Measurements from ENCODE around the gene NXPH3.

Gene NXPH3

DNA sequence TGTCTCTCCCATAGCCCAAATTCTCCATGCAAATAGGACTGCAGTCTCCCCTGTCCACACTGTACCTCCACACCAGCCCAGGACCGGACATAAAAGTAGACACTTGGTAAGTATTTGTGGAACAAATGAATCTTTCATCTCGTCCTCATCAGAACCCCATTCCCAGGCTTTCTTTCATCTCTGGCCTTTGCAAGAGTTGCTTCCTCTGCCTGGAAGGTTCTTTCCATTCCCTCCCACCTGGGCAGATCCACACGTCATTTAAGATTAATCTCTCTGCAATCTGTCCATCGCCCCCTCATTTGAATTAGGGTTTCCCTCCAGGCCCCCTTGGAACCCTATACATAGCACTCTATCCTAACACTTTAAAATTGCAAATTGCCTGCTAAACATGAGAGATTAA is 3.9 kb upstream of the NXPH3 start:
- Histone ChIP-seq H3K4me3 (ENCODE audit: low read length in 2 of 2) (no peak overlapping the region), H3K4me1 (ENCODE audit: control insufficient read depth, insufficient read depth, low read length) (peaks cover 61% of the 10 kb centered on the region), H3K27ac (ENCODE audit: low read length) (peak overlapping the region; percentile 24), H3K36me3 (ENCODE audit: control insufficient read depth in 2 of 2, insufficient read depth in 2 of 2, low read length in 2 of 2) (no peaks in the 10 kb centered on the region), H3K9me3 (ENCODE audit: control insufficient read depth in 2 of 2, low read length in 2 of 2) (no peaks in the 10 kb centered on the region), H3K27me3 (ENCODE audit: control insufficient read depth in 1 of 2, insufficient read depth in 2 of 2, low read length in 2 of 2) (peaks cover 0 to 3% of the 10 kb centered on the region in 2 donors), H3K9ac (ENCODE audit: low read length in 2 of 2) (no peak overlapping the region)

DNA sequence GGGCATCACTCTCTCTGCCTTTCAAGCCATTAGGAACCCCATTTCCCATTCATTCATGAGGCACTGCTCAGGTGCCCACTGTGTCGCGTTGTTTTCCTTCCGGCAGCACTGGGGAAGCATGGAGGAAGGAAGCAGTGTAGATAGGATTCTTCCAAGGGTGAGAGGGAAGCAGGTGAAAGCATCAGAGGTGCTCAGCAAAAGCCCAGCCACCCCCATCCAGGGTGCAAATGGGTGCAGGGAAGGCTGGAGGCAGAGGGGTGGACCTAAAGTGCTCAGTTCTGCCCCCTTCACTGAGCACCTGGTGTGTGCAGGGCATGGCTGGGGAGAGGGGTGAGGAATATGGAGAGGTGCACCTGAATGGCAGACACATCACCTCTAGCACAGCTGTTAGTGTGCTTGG is 3.4 kb upstream of the NXPH3 start:
- Histone ChIP-seq H3K9me3 (ENCODE audit: control insufficient read depth in 2 of 2, low read length in 2 of 2) (no peaks in the 10 kb centered on the region), H3K4me3 (ENCODE audit: low read length in 2 of 2) (no peak overlapping the region), H3K27ac (ENCODE audit: low read length) (peak overlapping the region; percentile 6), H3K9ac (ENCODE audit: low read length in 2 of 2) (no peak overlapping the region), H3K27me3 (ENCODE audit: control insufficient read depth in 1 of 2, insufficient read depth in 2 of 2, low read length in 2 of 2) (peaks cover 0 to 3% of the 10 kb centered on the region in 2 donors), H3K36me3 (ENCODE audit: control insufficient read depth in 2 of 2, insufficient read depth in 2 of 2, low read length in 2 of 2) (no peaks in the 10 kb centered on the region), H3K4me1 (ENCODE audit: control insufficient read depth, insufficient read depth, low read length) (peaks cover 61% of the 10 kb centered on the region)

DNA sequence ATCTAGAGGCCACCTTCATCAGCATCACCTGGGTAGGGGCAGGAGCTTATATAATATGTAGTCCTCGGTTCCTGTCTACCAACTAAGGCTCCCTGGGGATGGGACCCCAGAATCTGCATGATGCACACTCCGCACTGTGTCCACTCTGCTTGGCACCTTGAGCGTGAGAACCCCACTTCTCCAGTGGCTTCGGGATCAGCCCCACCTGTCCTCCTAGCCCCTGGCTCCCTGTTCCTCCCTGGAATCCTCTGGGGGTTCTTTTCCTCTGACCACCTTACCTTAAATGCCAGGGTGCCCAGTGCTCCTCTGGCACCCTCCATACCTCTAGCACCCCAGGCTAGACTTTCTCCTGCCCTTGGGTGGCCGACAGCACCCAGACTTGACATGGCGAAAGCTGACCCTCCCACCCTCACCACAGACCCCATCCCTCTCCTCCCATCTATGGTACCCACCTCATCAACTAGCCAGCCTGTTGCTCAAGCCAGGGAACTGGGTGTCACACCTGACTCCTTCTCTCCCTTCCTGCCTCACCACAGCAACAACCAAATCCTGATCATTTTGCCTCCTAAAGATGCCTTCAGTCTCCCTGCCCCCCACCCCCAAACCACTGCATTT is 2.8 kb upstream of the NXPH3 start:
- Histone ChIP-seq H3K4me1 (ENCODE audit: control insufficient read depth, insufficient read depth, low read length) (peaks cover 61% of the 10 kb centered on the region), H3K27ac (ENCODE audit: low read length) (peak overlapping the region; percentile 73), H3K27me3 (ENCODE audit: control insufficient read depth in 1 of 2, insufficient read depth in 2 of 2, low read length in 2 of 2) (peaks cover 0 to 3% of the 10 kb centered on the region in 2 donors), H3K9me3 (ENCODE audit: control insufficient read depth in 2 of 2, low read length in 2 of 2) (no peaks in the 10 kb centered on the region), H3K9ac (ENCODE audit: low read length in 2 of 2) (no peak overlapping the region), H3K36me3 (ENCODE audit: control insufficient read depth in 2 of 2, insufficient read depth in 2 of 2, low read length in 2 of 2) (no peaks in the 10 kb centered on the region), H3K4me3 (ENCODE audit: low read length in 2 of 2) (no peak overlapping the region)

DNA sequence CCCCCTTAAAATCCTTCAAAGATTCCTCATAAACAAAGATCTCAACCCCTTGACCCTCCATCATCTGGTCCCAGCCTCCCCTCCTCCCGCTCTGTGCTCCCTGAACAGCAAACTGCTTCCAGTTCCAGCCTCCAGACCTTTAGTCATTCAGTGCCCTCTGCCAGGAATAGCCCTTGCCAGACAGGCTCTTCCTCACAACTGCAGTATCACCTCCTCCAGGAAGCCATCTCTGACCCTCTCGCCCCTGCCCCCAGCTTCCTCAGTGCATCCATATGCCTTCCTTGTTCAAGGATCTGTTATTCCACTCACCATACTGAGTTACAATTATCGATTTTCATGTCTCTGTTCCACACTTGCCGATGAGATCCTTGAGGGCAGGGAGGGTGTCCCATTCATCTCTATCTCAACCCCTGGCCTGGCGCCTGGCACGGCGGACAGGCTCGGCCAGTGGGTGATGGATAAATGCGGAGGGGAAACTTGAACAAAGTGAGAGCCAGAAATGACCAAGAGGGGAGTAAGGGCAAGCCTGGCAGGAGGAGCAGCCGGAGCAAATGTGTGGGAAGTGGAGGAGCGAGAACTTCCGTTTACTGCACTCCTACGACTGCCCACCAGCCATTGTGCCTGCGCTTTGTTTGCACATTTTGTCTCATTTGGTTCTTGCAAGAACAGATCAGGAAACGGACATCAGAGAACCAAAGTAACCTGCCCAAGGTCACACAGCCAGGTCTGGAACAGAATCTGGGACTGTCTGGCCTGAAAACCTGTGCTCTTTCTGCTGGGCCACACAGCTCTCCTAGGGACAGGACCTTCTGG is 2.0 kb upstream of the NXPH3 start:
- Histone ChIP-seq H3K36me3 (ENCODE audit: control insufficient read depth in 2 of 2, insufficient read depth in 2 of 2, low read length in 2 of 2) (peaks cover under 1% of the 10 kb centered on the region in 2 donors), H3K27ac (ENCODE audit: low read length) (peak overlapping the region; percentile 73), H3K27me3 (ENCODE audit: control insufficient read depth in 1 of 2, insufficient read depth in 2 of 2, low read length in 2 of 2) (peaks cover 0 to 3% of the 10 kb centered on the region in 2 donors), H3K9ac (ENCODE audit: low read length in 2 of 2) (no peak overlapping the region), H3K9me3 (ENCODE audit: control insufficient read depth in 2 of 2, low read length in 2 of 2) (no peaks in the 10 kb centered on the region), H3K4me3 (ENCODE audit: low read length in 2 of 2) (no peak overlapping the region), H3K4me1 (ENCODE audit: control insufficient read depth, insufficient read depth, low read length) (peaks cover 62% of the 10 kb centered on the region)

DNA sequence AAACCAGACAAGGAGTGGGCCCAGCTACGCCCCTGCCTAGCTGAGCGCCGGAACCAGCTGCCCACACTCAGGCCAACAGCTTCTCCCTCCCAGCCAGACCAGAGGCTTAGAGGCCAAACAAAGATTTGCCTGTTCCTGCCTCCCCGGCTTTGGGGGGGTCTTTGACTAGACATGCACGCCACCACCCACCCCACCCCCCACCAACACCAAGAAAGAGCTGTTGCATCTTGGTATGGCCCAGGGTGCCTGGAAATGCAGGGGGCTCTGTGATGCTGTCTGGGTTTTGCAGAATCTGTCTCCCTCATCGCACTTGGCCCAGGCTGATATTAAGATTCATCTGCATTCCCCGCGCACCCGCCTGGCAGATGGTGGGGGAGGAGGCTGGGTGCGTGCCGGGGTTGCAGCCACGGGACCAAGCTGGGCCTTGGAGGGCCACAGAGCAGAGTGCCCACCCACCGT is 1.3 kb upstream of the NXPH3 start:
- peak overlapping the region in 1 of 2 donors; percentile 22 for H3K4me3 ChIP-seq (ENCODE audit: low read length in 2 of 2)
- peaks cover 0 to 3% of the 10 kb centered on the region in 2 donors for H3K27me3 ChIP-seq (ENCODE audit: control insufficient read depth in 1 of 2, insufficient read depth in 2 of 2, low read length in 2 of 2)
- peaks cover 4 to 7% of the 10 kb centered on the region in 2 donors for H3K36me3 ChIP-seq (ENCODE audit: control insufficient read depth in 2 of 2, insufficient read depth in 2 of 2, low read length in 2 of 2)
- no peaks in the 10 kb centered on the region for H3K9me3 ChIP-seq (ENCODE audit: control insufficient read depth in 2 of 2, low read length in 2 of 2)
- peaks cover 68% of the 10 kb centered on the region for H3K4me1 ChIP-seq (ENCODE audit: control insufficient read depth, insufficient read depth, low read length)
- peak overlapping the region; percentile 73 for H3K27ac ChIP-seq (ENCODE audit: low read length)
- H3K9ac ChIP-seq (ENCODE audit: low read length in 2 of 2), result peak overlapping the region in 1 of 2 donors; percentile 46

DNA sequence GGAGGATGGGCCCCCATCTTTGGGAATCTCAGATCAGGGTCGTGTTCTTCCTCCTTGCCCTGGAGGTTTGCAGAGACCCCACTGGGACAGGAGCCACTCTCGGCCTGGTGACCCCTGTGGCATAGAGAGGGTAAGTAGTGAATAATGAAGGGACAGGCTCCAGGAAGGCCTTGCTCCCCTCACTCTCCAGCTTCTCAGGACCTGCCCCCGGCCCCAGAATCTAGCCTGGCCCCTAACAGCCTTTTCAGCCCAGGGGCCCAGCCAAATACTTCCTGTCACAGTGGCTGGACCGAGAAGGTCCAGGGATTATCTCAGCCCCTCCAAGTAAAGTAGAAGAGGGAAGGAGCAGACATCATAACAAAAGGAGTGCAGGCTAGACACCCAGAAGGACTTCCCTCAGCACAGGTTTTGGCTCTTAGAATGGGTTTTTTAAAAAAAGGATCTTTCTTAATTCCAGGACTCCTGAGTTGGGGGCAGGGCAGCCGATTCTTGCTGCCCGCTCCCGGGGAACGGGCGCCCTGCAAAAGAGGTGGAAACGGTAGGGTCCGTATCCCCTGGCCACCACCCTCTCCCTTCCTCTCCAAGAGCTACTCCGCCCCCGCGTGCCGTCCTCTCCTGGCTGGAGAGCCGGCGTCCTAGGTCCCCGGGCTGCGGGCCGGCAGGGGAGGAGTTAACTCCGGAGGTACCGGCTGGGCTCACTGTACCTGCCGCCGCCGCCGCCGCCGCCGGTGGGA is 559 bp upstream of the NXPH3 start:
- Histone ChIP-seq H3K36me3 (ENCODE audit: control insufficient read depth in 2 of 2, insufficient read depth in 2 of 2, low read length in 2 of 2) (peaks cover 4 to 7% of the 10 kb centered on the region in 2 donors), H3K27ac (ENCODE audit: low read length) (peak overlapping the region; percentile 73), H3K4me1 (ENCODE audit: control insufficient read depth, insufficient read depth, low read length) (peaks cover 68% of the 10 kb centered on the region), H3K27me3 (ENCODE audit: control insufficient read depth in 1 of 2, insufficient read depth in 2 of 2, low read length in 2 of 2) (peaks cover 0 to 3% of the 10 kb centered on the region in 2 donors), H3K9me3 (ENCODE audit: control insufficient read depth in 2 of 2, low read length in 2 of 2) (no peaks in the 10 kb centered on the region), H3K9ac (ENCODE audit: low read length in 2 of 2) (peak overlapping the region; percentile 13 to 46), H3K4me3 (ENCODE audit: low read length in 2 of 2) (peak overlapping the region; percentile 19 to 52)

DNA sequence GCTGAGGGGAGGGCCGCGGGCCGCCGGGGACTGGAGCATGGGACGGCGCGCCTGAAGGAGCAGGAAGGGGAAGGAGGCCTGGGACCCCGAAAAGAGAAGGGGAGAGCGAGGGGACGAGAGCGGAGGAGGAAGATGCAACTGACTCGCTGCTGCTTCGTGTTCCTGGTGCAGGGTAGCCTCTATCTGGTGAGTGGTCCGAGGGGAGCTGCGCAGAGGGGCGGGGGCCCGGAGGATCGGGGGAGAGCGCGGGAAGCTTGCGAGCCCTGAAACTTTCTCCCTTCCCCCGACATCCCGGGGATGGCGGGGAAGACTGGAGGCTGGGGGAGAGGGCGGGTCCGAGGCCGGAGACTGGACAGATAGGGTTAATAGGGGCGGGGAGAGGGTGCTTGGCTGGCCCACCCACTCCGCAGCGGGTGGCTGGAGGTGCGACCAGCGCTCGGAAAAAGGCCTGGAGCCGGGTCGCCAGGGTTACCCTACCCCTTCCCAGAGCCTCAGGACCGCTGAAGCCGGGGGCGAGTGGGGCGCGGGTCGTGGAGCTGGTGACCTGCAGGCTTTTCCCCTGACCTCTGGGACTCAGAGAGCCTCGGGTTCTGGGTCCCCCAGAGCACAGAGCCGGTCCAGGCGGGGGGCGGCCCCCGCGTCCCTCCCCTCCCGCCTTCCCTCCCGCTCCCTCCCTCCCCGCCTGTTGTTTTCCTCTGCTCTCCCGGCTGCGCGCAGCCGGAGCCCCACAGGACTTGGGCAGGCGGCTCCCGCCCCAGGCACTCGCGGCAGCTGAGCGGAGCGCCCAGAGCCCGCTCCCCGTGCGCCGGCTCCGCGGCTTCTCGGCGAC is 631 bp downstream of the NXPH3 start:
- H3K27ac ChIP-seq (ENCODE audit: low read length), result peak overlapping the region; percentile 87
- H3K27me3 ChIP-seq (ENCODE audit: control insufficient read depth in 1 of 2, insufficient read depth in 2 of 2, low read length in 2 of 2), result peaks cover 0 to 3% of the 10 kb centered on the region in 2 donors
- peak overlapping the region; percentile 88 for H3K4me3 ChIP-seq (ENCODE audit: low read length in 2 of 2)
- H3K36me3 ChIP-seq (ENCODE audit: control insufficient read depth in 2 of 2, insufficient read depth in 2 of 2, low read length in 2 of 2), result peaks cover 6 to 7% of the 10 kb centered on the region in 2 donors
- peak overlapping the region; percentile 88 to 89 for H3K9ac ChIP-seq (ENCODE audit: low read length in 2 of 2)
- H3K4me1 ChIP-seq (ENCODE audit: control insufficient read depth, insufficient read depth, low read length), result peaks cover 60% of the 10 kb centered on the region
- H3K9me3 ChIP-seq (ENCODE audit: control insufficient read depth in 2 of 2, low read length in 2 of 2), result no peaks in the 10 kb centered on the region

DNA sequence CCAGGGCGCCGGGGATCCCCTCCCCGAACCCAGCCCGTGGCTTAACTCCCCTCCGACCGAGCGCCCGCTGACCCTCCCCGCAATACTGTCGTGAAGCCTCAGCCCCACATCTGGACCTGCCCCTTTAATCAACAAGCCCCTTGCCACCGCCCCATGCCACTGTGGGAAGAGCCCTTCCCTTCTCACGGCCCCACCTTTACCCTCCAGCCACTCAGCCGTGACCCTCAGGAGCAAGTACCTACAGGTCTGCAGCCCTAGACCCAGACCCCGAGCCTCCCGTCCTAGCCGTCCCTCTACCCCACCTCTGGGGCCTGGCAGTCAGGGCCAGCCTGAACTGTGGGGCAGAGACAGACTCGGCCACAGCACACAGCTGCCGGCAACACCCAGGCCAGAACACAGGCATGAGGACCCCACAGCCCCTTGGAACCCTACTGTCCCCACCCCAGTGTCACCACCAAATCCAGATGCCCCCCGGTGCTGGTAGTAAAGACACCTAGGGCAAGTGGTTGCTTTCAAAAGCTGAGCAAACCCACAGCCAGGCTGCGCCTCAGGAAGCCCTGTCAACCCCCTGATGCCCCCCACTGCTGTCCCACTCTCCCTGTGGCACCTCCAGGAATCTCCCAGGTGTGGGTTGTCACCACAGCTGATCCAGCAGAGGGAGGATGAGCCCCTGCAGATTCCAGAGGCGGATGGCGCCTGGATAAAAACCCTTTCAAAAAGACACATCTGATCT is 1.4 kb downstream of the NXPH3 start:
- no peaks in the 10 kb centered on the region for H3K9me3 ChIP-seq (ENCODE audit: control insufficient read depth in 2 of 2, low read length in 2 of 2)
- peaks cover 0 to 3% of the 10 kb centered on the region in 2 donors for H3K27me3 ChIP-seq (ENCODE audit: control insufficient read depth in 1 of 2, insufficient read depth in 2 of 2, low read length in 2 of 2)
- peaks cover 60% of the 10 kb centered on the region for H3K4me1 ChIP-seq (ENCODE audit: control insufficient read depth, insufficient read depth, low read length)
- peak overlapping the region; percentile 88 for H3K4me3 ChIP-seq (ENCODE audit: low read length in 2 of 2)
- H3K36me3 ChIP-seq (ENCODE audit: control insufficient read depth in 2 of 2, insufficient read depth in 2 of 2, low read length in 2 of 2), result peaks cover 6 to 7% of the 10 kb centered on the region in 2 donors
- H3K27ac ChIP-seq (ENCODE audit: low read length), result peak overlapping the region; percentile 87
- peak overlapping the region; percentile 88 to 89 for H3K9ac ChIP-seq (ENCODE audit: low read length in 2 of 2)

DNA sequence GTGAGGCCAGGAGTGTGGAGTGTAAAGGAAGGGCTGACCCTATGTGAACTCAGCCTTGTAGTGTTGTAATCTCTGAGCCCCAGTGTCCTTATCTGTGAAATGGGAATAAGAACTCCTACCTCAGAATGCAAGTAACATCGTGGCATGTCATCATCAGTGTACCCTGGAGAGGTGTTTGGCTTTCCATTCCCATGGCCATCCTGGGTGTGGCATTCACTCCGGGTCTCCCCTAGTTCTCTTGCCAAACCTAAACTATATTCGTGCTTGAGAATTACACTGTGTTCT is 1.9 kb downstream of the NXPH3 start:
- Histone ChIP-seq H3K27ac (ENCODE audit: low read length) (peak overlapping the region; percentile 87), H3K4me3 (ENCODE audit: low read length in 2 of 2) (peak overlapping the region; percentile 88), H3K36me3 (ENCODE audit: control insufficient read depth in 2 of 2, insufficient read depth in 2 of 2, low read length in 2 of 2) (peaks cover 6 to 7% of the 10 kb centered on the region in 2 donors), H3K9me3 (ENCODE audit: control insufficient read depth in 2 of 2, low read length in 2 of 2) (no peaks in the 10 kb centered on the region), H3K9ac (ENCODE audit: low read length in 2 of 2) (peak overlapping the region; percentile 88 to 89), H3K4me1 (ENCODE audit: control insufficient read depth, insufficient read depth, low read length) (peaks cover 60% of the 10 kb centered on the region), H3K27me3 (ENCODE audit: control insufficient read depth in 1 of 2, insufficient read depth in 2 of 2, low read length in 2 of 2) (peaks cover 0 to 3% of the 10 kb centered on the region in 2 donors)
